HG02642 (cell line): ENCODE results near the gene ASAP2.

Experiments
- ATAC-seq: cut with Tn5 transposase; IDR thresholded peaks from one replicate; pipeline ENCODE4 v1.9.1; 2021; ENCODE audit warnings: mild to moderate bottlenecking; ENCODE audit not compliant: unreplicated experiment, poor library complexity

The ASAP2 gene

DNA sequence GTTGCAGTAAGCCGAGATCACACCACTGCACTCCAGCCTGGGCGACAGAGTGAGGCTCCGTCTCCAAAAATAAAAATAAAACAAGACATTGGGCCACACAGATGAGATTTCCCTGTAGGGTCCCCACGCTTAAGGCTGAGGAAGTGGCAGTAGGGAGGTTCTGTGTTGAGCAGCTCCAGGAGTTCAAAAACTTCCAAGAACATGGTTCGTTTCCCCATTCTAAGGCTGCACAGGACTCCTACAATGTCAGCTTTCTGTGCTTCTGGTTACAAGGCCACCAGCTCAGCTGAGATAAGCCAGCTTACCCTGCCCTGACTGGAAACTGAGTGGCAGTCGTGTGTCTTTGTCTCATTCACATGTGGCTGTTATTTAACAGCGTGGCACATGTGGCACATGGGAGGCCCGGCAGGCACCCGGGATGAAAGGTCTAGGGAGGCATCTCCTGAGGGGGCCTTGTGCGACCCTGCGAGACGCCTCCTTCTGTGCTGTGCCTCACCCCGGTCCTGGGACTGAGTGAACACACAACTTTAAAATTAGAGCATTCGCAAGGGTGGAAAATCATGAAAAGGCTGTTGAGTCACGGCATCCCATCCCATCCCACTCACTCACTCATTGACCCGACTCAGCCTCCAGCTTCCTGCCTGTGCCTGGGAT is 209.0 kb downstream of the ASAP2 start:
- ATAC-seq, result no peak

DNA sequence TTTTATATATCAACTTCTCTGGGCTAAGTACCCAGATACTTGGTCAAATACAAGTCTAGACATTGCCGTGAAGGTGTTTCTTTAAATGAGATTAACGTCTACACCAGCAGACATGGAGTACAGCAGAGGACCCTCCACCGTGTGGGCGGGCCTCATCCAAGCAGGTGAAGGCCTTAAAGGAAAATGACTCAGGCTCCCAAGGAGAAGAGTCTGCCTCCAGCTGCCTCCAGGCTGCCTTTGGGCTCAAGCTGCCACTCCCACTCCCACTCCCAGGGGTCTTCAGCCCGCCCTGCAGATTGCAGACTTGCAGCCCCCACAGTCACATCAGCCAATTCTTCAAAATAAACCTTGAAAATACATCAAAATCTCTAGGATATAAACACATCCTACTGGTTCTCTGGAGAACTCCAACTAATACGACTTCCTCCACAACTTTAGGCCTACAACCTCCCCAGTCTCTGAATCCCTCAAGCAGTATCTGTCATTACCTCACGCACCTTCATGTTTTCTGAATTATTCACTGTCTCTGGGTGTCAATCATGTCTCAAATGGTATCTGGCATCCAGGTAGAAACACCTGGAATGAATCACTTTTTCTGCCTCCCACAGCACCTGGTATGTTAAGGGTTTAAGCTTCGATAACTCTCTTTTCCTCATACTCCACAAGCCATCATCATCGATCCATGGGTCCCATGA is 209.8 kb downstream of the ASAP2 start:
- no peak for ATAC-seq

DNA sequence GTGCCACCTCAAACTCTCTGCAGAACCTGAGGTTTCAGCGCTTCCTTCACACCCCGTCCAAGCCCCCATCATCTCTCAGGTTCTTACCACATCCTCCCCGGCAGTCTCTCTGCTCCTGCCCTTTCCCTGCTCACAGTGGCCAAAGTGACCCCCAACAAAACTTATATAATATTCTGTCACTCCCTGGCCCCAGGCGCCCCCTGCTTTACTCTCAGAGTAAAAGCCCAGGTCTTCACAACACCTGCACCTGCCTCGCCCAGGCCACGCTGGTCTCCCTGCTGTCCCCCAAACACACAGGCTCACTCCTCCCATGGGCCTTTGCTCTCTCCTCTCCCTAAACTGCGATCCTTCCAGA is 210.3 kb downstream of the ASAP2 start:
- ATAC-seq, result no peak

DNA sequence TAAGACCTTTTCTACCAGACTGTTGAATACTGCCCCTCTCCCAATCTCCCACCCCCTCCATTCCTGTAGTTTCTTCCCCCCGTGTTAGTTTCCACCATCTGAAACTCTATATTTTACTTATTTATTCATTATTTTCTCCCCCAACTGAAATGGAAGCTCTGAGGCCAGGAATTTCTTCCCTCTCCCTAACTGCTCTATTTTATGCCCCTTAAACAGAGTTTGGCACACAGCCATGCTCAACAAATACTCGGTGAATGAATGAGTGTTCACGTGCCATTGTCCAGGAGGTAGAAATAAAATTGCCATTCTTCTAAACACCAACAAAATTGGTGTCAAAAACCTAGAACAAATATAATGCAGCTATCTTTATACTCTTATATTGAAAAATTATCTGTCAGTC is 211.1 kb downstream of the ASAP2 start:
- no peak for ATAC-seq

DNA sequence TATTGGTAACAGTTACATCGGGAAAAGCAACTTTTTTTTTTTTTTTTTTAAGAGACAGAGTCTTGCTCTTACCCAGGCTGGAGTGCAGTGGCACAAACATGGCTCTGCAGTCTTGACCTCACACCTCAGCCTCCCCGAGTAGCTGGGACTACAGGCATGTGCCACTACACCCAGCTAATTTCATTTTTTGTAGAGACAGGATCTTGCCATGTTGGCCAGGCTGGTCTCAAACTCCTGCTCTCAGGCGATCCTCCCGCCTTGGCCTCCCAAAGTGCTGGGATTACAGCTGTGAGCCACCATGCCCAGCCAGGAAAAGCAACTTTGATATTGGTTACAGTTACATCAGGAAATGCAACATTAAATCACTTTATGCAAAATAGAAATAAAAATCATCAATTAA is 212.1 kb downstream of the ASAP2 start:
- no peak for ATAC-seq

DNA sequence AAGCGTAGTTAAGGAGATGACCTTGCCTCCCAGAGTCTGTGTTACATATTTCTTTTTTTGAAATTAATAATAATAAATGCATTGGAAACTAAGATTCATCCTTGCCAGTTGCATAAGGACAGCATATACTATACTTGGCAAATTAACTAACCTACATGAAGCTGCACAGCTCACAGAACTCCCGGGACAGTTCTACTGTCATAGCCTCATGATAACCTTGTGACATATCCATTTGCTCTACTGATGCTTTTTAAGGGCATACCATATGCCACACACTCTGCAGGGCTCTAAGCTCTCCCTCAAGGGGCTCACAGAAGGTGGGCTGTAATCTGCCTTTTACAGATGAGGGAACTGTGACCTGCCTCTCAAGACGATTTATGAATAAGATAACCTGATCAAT is 212.9 kb downstream of the ASAP2 start:
- ATAC-seq, result no peak

DNA sequence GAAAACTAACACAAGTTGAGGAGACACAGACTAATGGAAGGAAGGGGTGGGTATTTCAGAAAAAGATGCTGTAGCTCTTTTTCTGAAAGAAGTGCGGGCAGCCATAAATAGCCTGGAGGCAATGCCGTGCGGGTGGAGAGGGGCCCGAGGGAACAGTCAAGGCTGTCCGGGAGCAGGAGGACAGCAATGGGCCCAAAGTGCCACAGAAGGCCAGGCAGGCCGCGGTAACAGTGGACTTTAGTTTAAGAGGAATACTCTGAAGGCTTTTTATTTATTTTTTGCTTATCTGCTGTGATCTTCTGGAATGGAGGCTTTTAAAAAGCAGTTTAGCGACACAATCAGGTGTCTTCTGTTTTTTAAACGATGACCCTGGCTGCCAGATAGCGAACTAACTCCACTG is 213.9 kb downstream of the ASAP2 start:
- no peak for ATAC-seq

DNA sequence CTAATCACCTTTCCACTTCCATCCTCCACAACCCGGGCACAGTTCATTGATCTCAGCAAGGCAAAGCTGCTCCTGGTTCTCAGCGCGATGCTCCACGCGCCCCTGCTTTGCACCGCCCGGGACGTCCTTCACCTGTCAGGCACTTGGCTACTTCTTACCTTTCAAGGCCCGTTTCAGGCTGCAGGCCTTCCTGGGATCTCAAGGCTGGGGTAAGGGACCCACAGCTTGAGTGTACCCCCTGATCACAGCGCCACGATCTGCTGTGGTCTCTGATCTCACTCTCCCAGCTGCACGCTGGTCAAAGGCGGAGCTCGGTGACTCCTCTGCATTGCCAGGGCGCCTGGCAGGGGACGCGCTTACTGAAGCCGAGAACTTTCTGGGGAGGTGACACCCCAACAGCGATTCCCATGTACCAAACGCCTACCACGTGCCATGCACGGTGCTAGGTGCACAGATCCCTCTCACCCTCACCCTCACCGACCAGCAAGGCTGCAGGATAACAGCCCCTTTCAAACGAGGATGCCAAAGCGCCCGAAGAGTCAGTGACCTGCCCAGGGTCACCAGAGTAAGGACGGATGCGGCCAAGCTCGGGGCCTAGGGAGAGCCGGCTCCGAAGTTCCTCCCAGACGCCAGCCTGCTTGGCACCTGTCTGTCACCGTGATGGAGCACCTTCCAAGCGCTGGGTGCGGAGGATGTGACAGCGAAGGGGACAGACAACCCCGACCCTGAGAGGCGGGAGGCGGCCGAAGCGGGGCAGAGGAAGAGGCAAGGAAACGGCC is 215.9 kb downstream of the ASAP2 start:
- ATAC-seq, result peak; percentile 38

DNA sequence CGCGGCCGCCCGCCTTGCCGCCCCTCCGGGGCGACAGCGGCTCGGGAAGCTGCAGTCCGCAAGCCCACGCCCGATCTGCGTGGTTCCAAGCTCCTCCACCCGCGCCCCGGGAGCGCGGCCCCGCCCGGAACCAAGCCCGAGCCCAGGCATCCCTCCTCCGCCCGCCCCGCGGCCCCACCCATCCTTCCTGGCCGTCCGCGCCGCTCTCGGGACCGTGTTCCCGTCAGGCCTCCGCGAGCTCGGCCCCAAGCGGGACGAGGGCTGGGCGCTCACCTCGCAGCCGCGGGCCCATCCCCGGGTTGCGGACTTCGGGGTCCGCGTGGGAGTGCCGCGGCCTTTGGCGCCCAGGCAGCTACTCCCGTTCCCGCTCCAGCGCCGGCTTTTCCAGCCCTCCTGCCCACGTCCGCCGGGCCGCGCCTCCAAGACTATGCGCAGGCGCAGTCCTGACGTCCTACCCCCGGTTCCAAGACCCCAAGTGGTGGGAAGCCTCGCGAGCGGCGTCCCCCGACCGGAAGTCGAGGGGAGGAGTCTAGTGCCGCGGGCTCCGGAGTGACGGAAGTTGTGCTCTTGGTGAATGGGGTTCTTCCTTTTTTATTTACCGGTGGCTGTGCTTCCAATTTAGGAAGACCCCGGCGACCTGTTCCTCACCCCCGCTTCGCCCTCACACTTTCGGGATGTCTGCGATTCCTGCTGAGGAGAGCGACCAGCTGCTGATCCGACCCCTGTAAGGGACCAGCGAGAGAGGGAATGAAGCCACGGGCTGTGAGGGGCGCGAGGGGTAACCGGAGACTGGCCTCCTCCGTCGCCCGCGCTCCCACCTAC is 216.7 kb downstream of the ASAP2 start, which contains the start of the genes CPSF3 and ITGB1BP1:
TSS of gene CPSF3 (plus strand) at position 555 of the 822 bp plus-strand sequence. CDS start at position 675, 120 bp downstream.
TSS of gene ITGB1BP1 (minus strand) at position 429 of the 822 bp plus-strand sequence. CDS start 4,831 bp downstream, outside the sequence.
- ATAC-seq, result peak; percentile 87

DNA sequence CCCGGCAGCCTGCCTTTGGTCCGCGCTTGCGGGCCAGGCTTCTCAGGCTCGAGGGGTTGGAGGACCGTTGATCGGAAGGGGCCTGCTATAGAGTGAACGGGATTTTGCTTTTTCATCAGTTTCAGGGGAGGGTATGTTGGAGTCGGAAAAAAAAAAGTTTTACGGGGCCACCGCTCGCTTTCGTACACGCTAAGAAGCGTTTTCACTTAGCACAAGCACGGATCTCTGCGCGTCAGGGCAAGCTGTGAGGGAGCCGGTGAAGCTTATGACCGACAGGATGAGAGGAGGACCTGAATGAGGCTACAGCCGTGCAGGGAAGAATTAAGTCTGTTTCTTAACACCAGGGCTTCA is 217.3 kb downstream of the ASAP2 start:
- peak; percentile 7 for ATAC-seq

DNA sequence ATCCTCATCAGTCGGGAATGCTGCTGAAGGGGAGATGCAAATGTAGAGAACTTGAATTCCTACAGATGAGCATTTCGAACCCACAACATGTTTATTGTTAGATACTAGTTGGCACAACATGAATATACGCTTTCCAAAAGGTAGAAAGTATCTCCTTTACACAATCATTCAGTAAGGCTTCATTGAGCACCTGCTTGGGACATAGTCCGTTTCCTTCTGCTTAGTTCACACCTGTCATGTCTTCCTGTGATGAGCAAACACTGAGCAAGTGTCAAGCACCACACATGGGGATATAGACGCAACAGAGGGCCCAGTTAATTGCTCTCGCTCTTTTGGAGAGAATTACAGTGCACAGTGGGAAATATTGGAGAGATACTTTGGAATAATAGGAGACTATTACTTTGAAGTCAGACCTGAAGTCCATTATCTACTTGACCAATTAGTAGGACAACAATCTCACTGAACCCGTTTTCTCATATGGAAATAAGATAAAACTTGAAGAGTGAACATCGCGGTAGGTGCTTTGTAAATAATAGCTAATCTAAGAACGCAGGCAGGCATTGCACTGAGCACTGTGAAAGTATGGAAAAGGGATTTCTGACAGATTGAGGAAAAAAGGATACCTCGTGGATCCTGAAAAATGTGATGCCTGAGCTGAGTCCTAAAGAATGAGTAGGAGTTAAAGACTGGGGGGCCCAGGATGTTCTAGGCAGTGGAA is 218.0 kb downstream of the ASAP2 start:
- no peak for ATAC-seq

DNA sequence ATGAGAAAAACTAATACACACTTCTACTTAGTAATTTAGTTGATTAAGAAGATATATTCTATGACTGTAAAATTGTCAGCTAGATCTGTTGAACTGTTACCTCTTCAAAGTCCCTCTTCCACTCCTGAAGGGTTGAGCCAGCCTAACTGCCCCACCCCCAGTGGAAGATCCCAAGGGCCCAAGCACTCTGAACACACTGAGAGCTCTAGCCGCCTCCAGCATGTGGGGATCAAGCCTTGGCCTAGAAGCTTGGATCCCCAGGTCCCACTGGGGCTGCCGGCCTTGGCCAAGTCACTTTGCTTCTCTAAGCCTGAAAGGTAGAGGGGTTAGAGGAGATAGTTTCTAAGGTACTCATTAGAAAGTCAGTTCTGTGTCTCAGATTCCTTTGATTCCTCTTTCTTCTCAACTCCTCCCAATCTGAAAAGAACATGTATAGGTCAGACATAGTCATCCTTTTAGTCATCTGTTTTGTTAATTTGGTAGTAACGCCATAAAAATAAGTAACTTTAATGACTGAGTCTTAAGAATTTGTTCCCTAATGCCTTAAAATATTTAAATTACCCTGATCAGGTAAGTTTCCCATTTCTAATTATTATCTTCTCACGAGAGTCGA is 222.5 kb downstream of the ASAP2 start:
- no peak for ATAC-seq

DNA sequence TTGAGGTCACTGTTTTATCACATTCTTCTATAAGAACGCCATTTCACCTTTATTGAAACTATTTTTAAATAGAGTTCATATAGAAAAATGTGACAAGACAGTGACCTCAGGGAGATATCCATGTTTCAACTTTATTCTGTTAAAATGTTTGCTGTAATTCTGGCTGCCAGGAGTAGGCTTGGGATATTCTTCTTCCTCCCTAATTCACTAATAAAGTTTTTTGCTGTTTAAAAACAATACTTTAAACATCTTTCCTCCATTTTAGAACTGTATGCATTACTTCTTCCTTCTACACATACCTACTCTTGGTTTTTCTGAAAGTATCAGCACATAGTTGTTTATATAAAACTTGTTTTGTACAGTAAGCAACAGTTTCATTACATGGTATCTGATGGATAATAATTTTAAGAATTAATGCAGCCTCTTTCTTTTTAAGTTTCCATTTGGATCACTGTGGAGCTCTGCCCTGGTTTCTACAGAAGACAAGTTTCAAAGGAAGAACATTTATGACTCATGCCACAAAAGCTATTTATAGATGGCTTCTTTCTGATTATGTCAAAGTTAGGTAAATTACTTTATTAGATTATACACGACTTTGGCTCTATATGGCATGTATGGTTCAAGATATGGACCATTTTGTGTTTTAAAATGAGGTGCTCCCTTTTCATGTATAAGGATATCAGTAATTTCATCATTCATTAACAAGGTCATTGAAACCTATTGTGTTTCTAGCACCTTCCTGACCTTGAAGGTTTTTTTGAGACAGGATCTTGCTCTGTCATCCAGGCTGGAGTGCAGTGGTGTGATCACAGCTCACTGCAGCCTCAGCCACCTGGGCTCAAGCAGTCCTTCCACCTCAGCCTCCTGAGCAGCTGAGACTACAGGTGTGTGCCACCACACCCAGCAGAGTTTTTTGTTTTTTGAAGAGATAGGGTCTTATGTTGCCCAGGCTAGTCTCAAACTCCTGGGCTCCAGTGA is 224.0 kb downstream of the ASAP2 start:
- ATAC-seq, result no peak

DNA sequence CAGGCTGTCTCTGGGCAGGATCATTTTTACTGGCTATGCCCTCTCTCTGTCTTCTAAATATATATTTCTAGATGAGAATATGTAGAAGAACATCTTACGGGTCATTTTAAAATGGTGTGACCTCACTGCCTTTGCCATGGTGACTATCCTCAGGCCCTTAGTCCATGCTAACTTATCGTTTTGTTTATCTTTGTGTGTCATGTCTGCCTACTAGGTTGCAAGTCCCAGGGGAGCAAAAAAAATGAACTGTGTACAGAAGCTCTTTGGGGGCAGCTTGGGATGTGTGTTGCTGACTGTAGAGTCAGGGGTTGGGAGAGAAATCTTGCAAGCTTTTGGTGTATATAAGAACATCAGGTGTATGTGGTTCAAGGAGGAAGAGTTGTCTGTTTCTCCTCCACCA is 227.9 kb downstream of the ASAP2 start:
- ATAC-seq, result no peak

DNA sequence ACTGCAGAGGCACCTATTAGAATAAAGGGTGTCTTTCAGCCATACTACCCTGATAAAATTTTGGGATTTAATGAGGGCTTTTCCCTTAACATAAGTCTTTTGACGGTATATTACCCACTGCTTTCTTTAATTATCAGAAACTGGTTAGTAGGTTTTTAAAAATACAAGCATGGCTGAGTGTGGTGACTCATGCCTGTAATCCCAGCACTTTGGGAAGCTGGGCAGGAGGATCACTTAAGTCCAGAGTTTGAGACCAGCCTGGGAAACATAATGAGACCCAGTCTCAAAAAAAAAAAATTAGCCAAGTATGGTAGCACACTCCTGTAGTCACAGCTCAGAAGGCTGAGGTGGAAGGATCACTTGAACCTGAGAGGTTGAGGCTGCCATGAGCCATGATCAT is 232.9 kb downstream of the ASAP2 start:
- ATAC-seq, result no peak

DNA sequence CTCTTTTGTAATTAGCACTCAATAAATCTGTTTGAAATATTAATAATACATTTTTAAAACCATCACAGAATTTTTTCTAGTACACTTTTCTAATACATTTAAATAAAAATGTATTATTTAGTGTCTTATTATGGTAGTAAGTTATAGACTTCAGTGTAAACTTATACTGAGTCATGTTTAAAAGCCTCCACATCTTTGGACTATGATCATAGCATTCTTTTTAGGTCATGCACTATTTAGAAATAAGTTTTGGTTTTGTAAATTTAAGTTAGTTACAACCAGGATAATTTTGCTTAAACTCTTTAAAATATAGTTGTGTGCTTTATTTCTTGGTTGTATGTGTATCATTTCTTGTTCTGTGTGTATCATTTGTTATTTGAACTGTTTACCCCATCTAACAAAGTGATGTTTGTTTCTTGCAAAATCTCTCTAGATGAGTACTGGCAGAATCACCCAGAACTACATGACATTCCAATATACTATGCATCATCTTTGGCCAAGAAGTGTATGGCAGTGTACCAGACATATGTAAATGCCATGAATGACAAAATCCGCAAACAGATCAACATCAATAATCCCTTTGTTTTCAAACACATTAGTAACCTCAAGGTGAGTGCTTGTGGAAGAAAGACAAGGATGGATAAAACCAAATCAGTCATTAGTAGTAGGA is 233.6 kb downstream of the ASAP2 start:
- ATAC-seq, result no peak

DNA sequence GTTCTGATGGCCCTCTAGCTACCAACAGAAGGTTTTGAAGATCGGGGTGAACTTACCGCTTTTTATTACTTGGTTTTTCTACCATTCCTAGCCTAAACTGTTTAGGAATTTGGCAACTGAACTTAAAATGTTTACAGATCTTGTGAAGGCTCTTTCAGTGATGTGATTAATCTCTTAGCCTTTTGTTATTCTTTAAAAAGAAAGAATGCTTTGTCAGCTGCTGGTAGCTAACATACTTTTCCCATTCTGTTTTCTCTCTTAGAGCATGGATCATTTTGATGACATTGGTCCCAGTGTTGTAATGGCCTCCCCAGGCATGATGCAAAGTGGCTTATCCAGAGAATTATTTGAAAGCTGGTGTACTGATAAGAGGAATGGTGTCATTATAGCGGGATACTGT is 234.9 kb downstream of the ASAP2 start:
- ATAC-seq, result no peak

DNA sequence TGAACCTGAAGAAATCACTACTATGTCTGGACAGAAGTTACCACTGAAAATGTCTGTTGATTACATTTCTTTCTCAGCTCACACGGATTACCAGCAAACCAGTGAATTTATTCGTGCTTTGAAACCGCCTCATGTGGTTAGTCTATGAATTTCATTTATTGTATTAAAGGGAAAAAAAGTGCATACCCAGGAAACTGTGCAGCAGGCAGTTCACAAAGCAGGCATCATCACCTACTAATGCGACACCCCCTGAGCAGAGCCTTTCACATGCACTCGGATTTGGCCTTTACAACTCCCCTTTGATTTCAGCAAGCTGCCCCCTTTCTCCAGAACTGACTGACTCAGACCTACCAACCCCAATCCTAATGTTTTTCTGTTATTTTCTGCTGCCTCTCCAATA is 236.9 kb downstream of the ASAP2 start:
- no peak for ATAC-seq
